GM18870 (cell line): ENCODE data around the gene PLXNC1.

ENCODE experiments used
- ATAC-seq: cut with Tn5 transposase; IDR thresholded peaks from one replicate; pipeline ENCODE4 v1.9.1; 2021; ENCODE audit warnings: moderate library complexity; ENCODE audit not compliant: unreplicated experiment

Gene PLXNC1

GRCh38 chr12:94229902-94230301, 81.5 kb downstream of the PLXNC1 start:
- ATAC-seq: no peak

GRCh38 chr12:94230357-94230905, 82.1 kb downstream of the PLXNC1 start:
- peak; percentile 60 for ATAC-seq

GRCh38 chr12:94231709-94232108, 83.3 kb downstream of the PLXNC1 start:
- no peak for ATAC-seq

GRCh38 chr12:94235848-94236247, 87.5 kb downstream of the PLXNC1 start:
- no peak for ATAC-seq

GRCh38 chr12:94239332-94239993, 91.1 kb downstream of the PLXNC1 start:
- ATAC-seq: no peak

- ATAC-seq: peak; percentile 91
These were observed 91.8 kb downstream of the PLXNC1 start for GRCh38 chr12:94240171-94240570.

GRCh38 chr12:94242901-94243300, 94.5 kb downstream of the PLXNC1 start:
- no peak for ATAC-seq

GRCh38 chr12:94244165-94245133, 96.1 kb downstream of the PLXNC1 start:
- no peak for ATAC-seq

GRCh38 chr12:94245631-94246383, 97.4 kb downstream of the PLXNC1 start:
- ATAC-seq: no peak

- no peak for ATAC-seq
These were observed 98.9 kb downstream of the PLXNC1 start for GRCh38 chr12:94247246-94247645.

- ATAC-seq: no peak
These were observed 100.2 kb downstream of the PLXNC1 start for GRCh38 chr12:94248582-94248981.

- no peak for ATAC-seq
These were observed 101.8 kb downstream of the PLXNC1 start for GRCh38 chr12:94250130-94250529.

GRCh38 chr12:94254270-94254669, 105.9 kb downstream of the PLXNC1 start:
- ATAC-seq: no peak

GRCh38 chr12:94255006-94255405, 106.6 kb downstream of the PLXNC1 start:
- ATAC-seq: no peak

GRCh38 chr12:94255428-94255827, 107.1 kb downstream of the PLXNC1 start:
- ATAC-seq: no peak

GRCh38 chr12:94258593-94258992, 110.2 kb downstream of the PLXNC1 start:
- no peak for ATAC-seq

- ATAC-seq: no peak
These were observed 111.6 kb downstream of the PLXNC1 start for GRCh38 chr12:94260017-94260416.

- ATAC-seq: no peak
These were observed 112.3 kb downstream of the PLXNC1 start for GRCh38 chr12:94260717-94261116.

- no peak for ATAC-seq
These were observed 112.7 kb downstream of the PLXNC1 start for GRCh38 chr12:94261119-94261518.

- ATAC-seq: no peak
These were observed 113.4 kb downstream of the PLXNC1 start for GRCh38 chr12:94261786-94262185.
